Pancreas (tissue), 10 donors: ENCODE data around the gene PHKB. TPM values are rescaled to one million over a fixed set of nuclear protein-coding genes. Genes with fewer than 3 reads are reported as not detected.
"Not testable (repeated sequence)": the region's sequence is repeated elsewhere in the genome, so short reads cannot be mapped to it uniquely, and the experiment has no call there.

ENCODE experiments used
- ATAC-seq, 4 donors: fragments of 200-7000 bp; cut with Tn5 transposase; one replicate each; pipeline versions ENCODE4 v1.8.0 to v1.9.1; 2020; ENCODE audit warnings: mild to moderate bottlenecking in 4 of 4, moderate library complexity in 4 of 4
- DNase-seq, 6 donors: peaks; one replicate each; pipeline ENCODE4 v3.0.0-alpha.2; 2020
- FAIRE-seq: peaks from 2 replicates; lab custom pipeline; 2012; peaks lifted over from hg19 to GRCh38; lab: Jason Lieb, UNC
- H3K27ac ChIP-seq, 4 donors: fragments of 200-600 bp; sonication (generic); 1 replicate in 3 of 4; 2 replicates in 1 of 4; pipeline versions ENCODE4 v1.5.0 to v1.8.0; 2020
- H3K27me3 ChIP-seq, 4 donors: fragments of 200-600 bp; one replicate each; pipeline ENCODE4 v1.8.0; 2021
- H3K36me3 ChIP-seq, 3 donors: fragments of 200-600 bp; sonication (generic) in 1 of 3; one replicate each; pipeline versions ENCODE4 v1.5.0 to v1.8.0; 2020 to 2021
- H3K4me1 ChIP-seq, 3 donors: fragments of 200-600 bp; one replicate each; pipeline ENCODE4 v1.8.0; 2021
- H3K4me3 ChIP-seq, 4 donors: fragments of 200-600 bp; sonication (generic) in 2 of 4; one replicate each; pipeline versions ENCODE4 v1.5.0 to v1.8.0; 2020 to 2021
- H3K9me3 ChIP-seq, 4 donors: fragments of 200-600 bp; one replicate each; pipeline ENCODE4 v1.8.0; 2021
- WGBS, 2 donors: extraction: QIAGEN DNeasy Blood & Tissue Kit; methylation state at CpG; one replicate each; pipeline ENCODE4 v1.1.7; 2013; 5-methylcytosine and 5-hydroxymethylcytosine counted together
- intact Hi-C, 3 donors: fragments of 100-400 bp; cut with DNase I; formaldehyde crosslinking; loops; one replicate each; pipeline versions ENCODE4 v1.11.1 to v1.14.2; 2022
- polyA plus RNA-seq, 2 donors: library from polyadenylated mRNA; stranded (reverse); fragments of 200-250 nt; gene quantifications; one replicate each; pipeline ENCODE4 v1.2.3, GENCODE V29; 2013
- total RNA-seq, 6 donors: library from RNA; stranded (reverse); fragmentation: NEBNext Ultra II Directional in 4 of 6; extraction: Animal tissue kit (Norgen Biotek cat#: 25700) in 4 of 6; gene quantifications; one replicate each; pipeline versions ENCODE4 v1.2.1 to v1.2.4, GENCODE V29; 2021 to 2023
- TF ChIP-seq, protein P1 (sequence below), 4 donors: fragments of 200-600 bp; sonication (generic) in 3 of 4; IDR thresholded peaks; one replicate each; pipeline versions ENCODE4 v1.5.0 to v1.8.0; 2021; ENCODE audit warnings: antibody characterized with exemption in 4 of 4
- donor health status: healthy with polysubstance abuse.
- donor health status: DM: no; HTN: no; CAD: no; lungs with moderate emphysema.
- donor health status: DM: no; HTN: no; CAD: no.
- donor health status: control.
- donor health status: control.
- donor health status: Bipolar disorder and iron deficiency.
- donor health status: DM: yes; HTN: yes; CAD: no.
- donor health status: DM: no; HTN: no; CAD: no.
- donor health status: DM: no; HTN: no; CAD: no.
- donor health status: DM: yes; HTN: yes; CAD: no.

The PHKB gene
- total and polyA plus RNA-seq, 8 donors: 13.3 to 46.4 (median 27.2) TPM

DNA sequence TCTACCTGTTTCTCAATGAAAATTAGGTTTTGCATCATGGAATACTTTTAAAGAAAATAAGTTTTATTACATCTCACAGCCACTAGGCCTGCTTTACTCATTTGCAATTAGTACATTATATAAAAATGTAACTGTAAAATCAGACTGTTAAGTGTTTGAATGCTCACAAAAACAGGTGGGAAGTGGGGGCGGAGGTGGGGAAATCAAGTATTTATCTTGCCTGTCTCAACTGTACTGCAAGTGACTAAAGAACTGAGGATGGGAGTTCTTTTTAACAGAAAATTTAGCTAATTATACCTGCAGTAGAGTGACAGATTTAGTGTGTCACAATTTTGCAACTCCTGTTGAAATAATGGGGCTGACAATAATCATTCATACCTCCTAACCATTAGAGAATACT, 34.3 kb upstream of the PHKB start:
- no peaks in the 10 kb centered on the region for H3K27me3 ChIP-seq
- ATAC-seq (no peak), FAIRE-seq (no peak), DNase-seq (no peak)
- TF ChIP-seq, protein P1, sequence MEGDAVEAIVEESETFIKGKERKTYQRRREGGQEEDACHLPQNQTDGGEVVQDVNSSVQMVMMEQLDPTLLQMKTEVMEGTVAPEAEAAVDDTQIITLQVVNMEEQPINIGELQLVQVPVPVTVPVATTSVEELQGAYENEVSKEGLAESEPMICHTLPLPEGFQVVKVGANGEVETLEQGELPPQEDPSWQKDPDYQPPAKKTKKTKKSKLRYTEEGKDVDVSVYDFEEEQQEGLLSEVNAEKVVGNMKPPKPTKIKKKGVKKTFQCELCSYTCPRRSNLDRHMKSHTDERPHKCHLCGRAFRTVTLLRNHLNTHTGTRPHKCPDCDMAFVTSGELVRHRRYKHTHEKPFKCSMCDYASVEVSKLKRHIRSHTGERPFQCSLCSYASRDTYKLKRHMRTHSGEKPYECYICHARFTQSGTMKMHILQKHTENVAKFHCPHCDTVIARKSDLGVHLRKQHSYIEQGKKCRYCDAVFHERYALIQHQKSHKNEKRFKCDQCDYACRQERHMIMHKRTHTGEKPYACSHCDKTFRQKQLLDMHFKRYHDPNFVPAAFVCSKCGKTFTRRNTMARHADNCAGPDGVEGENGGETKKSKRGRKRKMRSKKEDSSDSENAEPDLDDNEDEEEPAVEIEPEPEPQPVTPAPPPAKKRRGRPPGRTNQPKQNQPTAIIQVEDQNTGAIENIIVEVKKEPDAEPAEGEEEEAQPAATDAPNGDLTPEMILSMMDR (IDR thresholded peaks at IDR 0.05): no peak
- intact Hi-C loops: no loop called here
- H3K36me3 ChIP-seq: no peaks in the 10 kb centered on the region
- WGBS, 2 donors: 96 to 100% methylated on average over 1 of the region's 1 CpG
- H3K9me3 ChIP-seq: no peaks in the 10 kb centered on the region
- no peak overlapping the region for H3K27ac ChIP-seq
- H3K4me1 ChIP-seq: no peaks in the 10 kb centered on the region
- H3K4me3 ChIP-seq: no peak overlapping the region

DNA sequence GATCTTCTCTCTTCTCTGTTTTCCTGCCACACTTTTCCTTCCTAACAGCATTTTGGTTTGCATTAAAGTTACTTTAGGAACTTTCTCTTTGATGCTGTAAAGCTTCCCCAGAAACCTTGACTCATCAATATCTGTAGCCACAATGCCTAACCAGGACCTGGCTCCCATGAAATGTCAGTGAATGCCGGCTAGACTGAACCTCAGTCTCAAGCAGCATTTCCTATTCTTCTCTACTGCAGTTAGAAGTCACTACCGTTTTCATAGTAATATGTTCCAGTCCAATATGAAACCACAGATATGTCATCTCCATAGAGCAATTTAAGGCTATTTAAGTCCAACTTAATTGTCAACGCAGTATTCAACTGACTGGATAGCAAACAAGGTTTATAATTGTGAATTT, 29.2 kb upstream of the PHKB start:
- TF ChIP-seq, protein P1 (IDR thresholded peaks at IDR 0.05): no peak
- intact Hi-C loops: no loop called here
- ATAC-seq (no peak), FAIRE-seq (no peak), DNase-seq (no peak)
- no peaks in the 10 kb centered on the region for H3K36me3 ChIP-seq
- no peaks in the 10 kb centered on the region for H3K4me1 ChIP-seq
- no peaks in the 10 kb centered on the region for H3K27me3 ChIP-seq
- WGBS, 2 donors: 94 to 95% methylated on average over 3 of the region's 3 CpGs
- H3K4me3 ChIP-seq: no peak overlapping the region
- H3K9me3 ChIP-seq: no peaks in the 10 kb centered on the region
- H3K27ac ChIP-seq: no peak overlapping the region

GRCh38 chr16:47434274-47434673, 26.9 kb upstream of the PHKB start:
- FAIRE-seq, DNase-seq, intact Hi-C loops, H3K27ac ChIP-seq, ATAC-seq, H3K36me3 ChIP-seq, H3K27me3 ChIP-seq, H3K9me3 ChIP-seq, H3K4me3 ChIP-seq, H3K4me1 ChIP-seq: not testable (repeated sequence)
- 94% methylated on average over 2 of the region's 2 CpGs for WGBS, 2 donors

GRCh38 chr16:47440066-47440465, 21.1 kb upstream of the PHKB start:
- H3K27me3 ChIP-seq, H3K36me3 ChIP-seq, DNase-seq, H3K9me3 ChIP-seq, H3K27ac ChIP-seq, FAIRE-seq, H3K4me3 ChIP-seq, ATAC-seq, H3K4me1 ChIP-seq, intact Hi-C loops: not testable (repeated sequence)
- 86 to 91% methylated on average over 3 of the region's 3 CpGs for WGBS, 2 donors

- FAIRE-seq, intact Hi-C loops, ATAC-seq, H3K9me3 ChIP-seq, H3K36me3 ChIP-seq, H3K27me3 ChIP-seq, H3K4me3 ChIP-seq, H3K4me1 ChIP-seq, H3K27ac ChIP-seq, DNase-seq: not testable (repeated sequence)
Measured at GRCh38 chr16:47442884-47443283, 18.2 kb upstream of the PHKB start.

GRCh38 chr16:47446431-47446830, 14.7 kb upstream of the PHKB start:
- FAIRE-seq: no peak
- H3K27me3 ChIP-seq: no peaks in the 10 kb centered on the region
- no peak for DNase-seq
- peaks cover 0 to 5% (median 0%) of the 10 kb centered on the region in 3 donors for H3K36me3 ChIP-seq
- peaks cover 0 to 14% (median 13%) of the 10 kb centered on the region in 3 donors for H3K4me1 ChIP-seq
- H3K27ac ChIP-seq: no peak overlapping the region
- no peak overlapping the region for H3K4me3 ChIP-seq
- TF ChIP-seq, protein P1 (IDR thresholded peaks at IDR 0.05): no peak
- WGBS, 2 donors: 96 to 100% methylated on average over 3 of the region's 3 CpGs
- H3K9me3 ChIP-seq: no peaks in the 10 kb centered on the region
- intact Hi-C loops: no loop called here
- ATAC-seq: no peak
